SW480 (cell line): Measurements from ENCODE around the gene PEG3.

Experiments used
- DNase-seq: peaks from one replicate; pipeline ENCODE4 v3.0.0-alpha.2; 2016; ENCODE audit warnings: low spot score

The PEG3 gene

DNA sequence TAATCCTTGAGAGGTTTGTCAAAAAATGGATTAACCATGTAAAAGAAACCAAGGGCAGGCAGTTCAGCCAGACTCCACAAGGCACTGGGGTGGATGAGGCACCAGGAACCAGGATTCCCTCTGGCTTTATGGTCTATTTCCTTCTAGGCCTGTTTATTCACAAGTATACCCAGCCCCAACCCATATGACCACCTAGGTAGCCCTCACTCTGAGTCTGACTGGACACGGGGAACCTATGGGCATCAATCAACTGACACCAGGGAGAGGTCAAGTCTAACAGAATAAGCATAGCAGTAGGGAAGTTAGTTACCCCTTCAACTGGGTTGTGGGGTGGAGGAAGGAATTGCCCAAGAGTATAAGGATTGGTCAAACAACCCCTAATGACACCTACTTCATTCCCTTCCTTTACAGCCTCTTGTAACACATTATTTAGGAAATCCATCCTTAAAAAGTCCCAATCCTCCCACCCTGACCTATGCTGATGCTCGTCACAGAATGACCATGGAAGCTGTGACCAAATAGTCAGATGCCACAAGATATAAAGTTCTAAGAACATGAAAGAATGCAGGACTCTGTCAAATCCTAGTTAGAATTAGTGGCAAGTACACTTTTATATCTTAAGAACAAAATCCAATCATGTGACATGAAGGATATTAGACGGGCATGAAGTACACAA lies 31.7 kb downstream of the PEG3 start:
- DNase-seq, result no peak

DNA sequence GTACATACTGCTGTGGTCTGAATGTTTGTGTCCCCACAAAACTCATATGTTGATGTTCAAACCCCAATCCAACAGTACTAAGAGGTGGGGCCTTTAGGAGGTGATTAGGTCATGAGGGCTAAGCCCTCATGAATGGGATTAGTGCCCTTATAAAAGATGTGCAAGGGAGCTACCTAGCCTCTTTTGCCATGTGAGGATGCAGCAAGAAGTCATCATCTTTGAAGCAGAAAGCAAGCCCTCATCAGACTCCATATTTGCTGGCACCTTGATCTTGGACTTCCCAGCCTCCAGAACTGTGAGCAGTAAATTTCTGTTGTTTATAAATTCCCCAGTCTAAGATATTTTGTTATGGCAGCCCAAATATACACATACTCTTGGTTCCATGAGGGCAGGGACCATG lies 33.9 kb downstream of the PEG3 start:
- DNase-seq, result no peak
